AG09319 (cell line): ENCODE measurements around the gene HS3ST3A1.

Experiments used
- DNase-seq: peaks from one replicate; pipeline ENCODE4 v3.0.0-alpha.2; 2010; ENCODE audit warnings: low read depth; ENCODE audit errors: extremely low read depth
- TF ChIP-seq, protein P1 (sequence below): IDR thresholded peaks from 2 replicates; pipeline ENCODE4 v1.5.1; 2011; ENCODE audit warnings: low read depth, mild to moderate bottlenecking, inconsistent platforms, low read length, moderate library complexity

Gene HS3ST3A1

DNA sequence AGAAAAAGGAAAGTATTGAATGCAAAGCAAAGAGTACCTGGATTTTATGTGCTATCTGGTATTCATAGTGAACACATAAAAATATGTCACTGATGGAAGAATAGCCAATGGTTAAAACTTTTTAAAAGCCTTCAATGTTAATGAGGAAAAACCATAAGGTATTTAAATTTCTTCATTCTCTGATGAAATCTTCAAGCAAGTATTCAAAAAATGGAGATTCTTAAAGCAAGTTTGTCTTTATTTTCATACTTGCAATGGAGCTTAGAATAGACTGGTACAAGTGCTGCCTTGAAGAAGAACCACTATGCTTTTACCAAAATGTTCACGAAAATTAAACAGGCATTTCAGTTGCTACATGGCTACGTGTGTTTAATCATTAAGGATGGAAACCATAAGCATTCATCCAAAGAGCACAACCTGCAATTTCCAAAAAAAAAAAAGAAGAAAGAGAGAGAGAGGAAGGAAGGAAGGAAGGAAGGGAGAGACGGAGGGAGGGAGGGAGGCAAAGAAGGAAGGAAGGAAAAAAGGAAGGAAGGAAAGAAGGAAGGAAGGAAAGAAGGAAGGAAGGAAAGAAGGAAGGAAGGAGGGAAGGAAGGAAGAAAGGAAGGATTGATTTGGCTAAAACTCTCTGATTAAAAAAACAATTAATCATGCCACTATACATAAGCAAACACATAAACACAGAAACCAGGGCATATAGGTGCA lies 17.6 kb downstream of the HS3ST3A1 start:
- DNase-seq, result no peak
- TF ChIP-seq, protein P1, sequence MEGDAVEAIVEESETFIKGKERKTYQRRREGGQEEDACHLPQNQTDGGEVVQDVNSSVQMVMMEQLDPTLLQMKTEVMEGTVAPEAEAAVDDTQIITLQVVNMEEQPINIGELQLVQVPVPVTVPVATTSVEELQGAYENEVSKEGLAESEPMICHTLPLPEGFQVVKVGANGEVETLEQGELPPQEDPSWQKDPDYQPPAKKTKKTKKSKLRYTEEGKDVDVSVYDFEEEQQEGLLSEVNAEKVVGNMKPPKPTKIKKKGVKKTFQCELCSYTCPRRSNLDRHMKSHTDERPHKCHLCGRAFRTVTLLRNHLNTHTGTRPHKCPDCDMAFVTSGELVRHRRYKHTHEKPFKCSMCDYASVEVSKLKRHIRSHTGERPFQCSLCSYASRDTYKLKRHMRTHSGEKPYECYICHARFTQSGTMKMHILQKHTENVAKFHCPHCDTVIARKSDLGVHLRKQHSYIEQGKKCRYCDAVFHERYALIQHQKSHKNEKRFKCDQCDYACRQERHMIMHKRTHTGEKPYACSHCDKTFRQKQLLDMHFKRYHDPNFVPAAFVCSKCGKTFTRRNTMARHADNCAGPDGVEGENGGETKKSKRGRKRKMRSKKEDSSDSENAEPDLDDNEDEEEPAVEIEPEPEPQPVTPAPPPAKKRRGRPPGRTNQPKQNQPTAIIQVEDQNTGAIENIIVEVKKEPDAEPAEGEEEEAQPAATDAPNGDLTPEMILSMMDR, result no peak

DNA sequence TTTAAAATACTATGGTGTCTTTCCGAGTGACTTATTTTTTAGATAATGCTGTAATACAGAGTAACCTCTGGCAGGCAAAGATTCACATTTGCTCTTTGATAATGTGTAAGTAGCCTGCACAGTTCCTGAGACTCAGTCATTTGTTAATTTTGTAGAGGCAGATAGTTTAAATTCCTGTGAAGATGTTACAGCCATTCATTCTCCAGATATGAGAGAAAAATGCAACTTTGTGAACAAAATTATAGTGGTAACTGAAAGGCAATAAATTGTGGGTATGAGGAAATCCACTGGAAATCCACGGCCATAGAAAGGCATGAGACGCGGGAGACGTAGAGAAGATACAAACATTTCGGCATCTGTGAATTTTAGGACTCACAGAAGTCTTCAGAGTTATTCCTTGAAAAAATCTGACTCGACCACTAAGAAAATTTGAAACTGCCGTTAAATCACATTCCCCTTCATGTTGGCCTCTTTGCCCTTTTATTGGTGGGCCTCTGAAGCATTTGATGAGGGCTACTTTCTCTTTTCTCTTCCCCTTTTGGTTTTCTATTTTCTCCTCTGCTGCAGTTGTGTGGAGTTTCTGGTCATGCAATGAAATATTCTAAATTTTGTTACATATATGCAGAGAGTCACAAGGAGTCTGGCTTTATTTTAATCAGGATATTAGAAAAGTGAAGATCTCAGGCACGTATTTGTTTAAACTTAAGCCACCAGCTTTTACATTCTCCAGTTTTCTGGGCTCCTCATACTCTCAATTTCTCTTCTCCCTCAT lies 18.8 kb downstream of the HS3ST3A1 start:
- TF ChIP-seq, protein P1, result no peak
- DNase-seq, result no peak

DNA sequence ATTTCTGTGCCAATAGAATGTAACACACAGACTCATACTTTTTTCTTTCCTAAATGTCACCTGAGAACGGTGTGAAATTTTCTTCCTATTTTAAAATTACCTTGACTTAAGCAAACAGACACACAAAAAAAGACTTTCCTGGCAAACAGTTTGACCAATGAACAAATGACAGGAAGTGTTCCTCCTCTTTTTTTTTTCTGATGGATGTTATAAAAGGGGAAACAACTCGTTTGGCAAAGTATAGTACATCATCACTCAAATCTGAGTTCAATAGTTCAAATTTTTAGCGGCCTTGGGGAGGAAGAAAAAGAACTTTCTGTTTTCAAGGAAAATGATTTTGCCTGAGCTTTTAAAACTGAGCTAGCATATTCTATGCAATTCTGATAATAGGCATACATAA lies 19.8 kb downstream of the HS3ST3A1 start:
- TF ChIP-seq, protein P1, result no peak
- no peak for DNase-seq

DNA sequence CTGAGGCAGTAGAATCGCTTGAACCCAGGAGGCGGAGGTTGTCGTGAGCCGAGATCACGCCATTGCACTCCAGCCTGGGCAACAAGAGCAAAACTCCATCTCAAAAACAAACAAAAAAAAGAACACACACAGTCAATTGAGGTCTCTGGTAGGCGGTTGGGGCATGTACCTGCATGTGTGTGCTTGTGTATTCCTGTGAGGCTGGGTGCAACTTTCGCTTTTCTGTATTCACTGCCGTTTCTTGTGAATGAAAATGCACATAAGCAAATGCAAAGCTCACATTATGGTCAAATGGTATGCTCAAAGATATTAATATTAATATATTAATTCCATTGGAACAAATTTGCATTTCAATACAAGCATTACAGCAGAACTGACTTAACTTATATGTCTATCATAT lies 20.9 kb downstream of the HS3ST3A1 start:
- TF ChIP-seq, protein P1, result no peak
- DNase-seq, result no peak

DNA sequence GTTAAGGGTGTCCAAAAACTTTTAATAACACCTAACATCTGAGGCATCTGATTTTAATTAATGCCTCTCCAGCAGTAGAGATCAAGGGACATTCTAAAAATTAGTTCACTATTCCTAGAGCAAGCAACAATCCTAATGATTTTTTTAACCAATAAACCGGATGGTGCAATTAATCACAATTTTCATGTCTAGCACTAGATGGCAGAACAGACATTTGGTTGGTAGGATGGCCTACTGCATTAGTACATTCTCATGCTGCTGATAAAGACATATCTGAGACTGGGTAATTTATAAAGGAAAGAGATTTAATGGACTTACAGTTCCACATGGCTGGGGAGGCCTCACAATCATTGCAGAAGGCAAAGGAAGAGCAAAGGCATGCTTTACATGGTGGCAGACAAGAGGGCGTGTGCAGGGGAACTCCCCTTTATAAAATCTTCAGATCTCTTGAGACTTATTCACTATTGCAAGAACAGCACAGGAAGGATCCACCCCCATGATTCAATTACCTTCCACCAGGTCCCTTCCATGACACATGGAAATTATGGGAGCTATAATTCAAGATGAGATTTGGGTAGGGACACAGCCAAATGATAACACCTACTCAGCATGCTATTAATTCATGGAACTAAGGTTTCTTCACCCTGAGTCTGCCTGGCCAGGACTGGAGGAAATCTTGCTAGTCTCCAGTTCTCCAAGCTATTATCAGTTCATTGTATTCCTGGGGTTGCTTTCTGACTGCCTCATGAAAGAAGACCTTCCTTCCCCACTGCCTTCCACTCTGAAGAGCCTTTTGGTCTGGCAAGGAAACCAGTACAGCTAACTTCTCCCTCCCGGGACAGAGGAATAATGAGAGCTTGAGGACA lies 24.8 kb downstream of the HS3ST3A1 start:
- no peak for DNase-seq
- TF ChIP-seq, protein P1, result no peak

DNA sequence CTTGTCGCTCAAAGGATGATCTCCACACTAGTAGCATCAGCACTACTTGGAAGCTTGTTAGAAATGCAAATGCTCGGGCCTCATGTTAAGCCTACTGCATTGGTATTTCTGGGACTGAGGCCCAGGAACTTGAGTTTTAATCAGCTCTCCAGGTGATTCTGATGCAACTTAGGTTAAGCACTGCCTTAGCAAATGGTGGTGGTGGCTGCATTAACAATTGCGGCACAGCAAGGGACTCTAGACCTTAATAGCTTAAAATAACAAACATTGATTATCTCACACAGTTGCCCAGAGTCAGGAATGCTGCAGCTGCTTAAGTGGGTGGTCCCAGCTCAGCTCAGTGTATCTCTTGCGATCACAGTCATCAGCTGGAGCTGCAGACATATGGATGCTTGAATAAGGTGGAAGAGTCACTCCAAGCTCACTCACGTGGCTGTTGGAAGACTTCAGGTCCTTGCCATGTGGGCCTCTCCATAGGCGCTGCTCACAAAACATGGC lies 25.8 kb downstream of the HS3ST3A1 start:
- DNase-seq, result no peak
- TF ChIP-seq, protein P1, result no peak
